Sigmoid colon (tissue), 7 donors: ENCODE measurements around the gene PPP2R2C. TPM values are rescaled to one million over a fixed set of nuclear protein-coding genes. Genes with fewer than 3 reads are reported as not detected.

Experiments
- DNase-seq: peaks from one replicate; pipeline ENCODE4 v3.0.0-alpha.2; 2019
- H3K27ac ChIP-seq, 4 donors: fragments of 200-600 bp; sonication (generic); one replicate each; pipeline ENCODE4 v1.5.1; 2016 to 2019; ENCODE audit warnings: mild to moderate bottlenecking in 1 of 4
- H3K27me3 ChIP-seq, 3 donors: fragments of 200-600 bp; sonication (generic); one replicate each; pipeline ENCODE4 v1.5.1; 2019; ENCODE audit warnings: mild to moderate bottlenecking in 1 of 3
- H3K36me3 ChIP-seq, 4 donors: fragments of 200-600 bp; sonication (generic); one replicate each; pipeline ENCODE4 v1.5.1; 2016 to 2019
- H3K4me1 ChIP-seq, 4 donors: fragments of 200-600 bp; sonication (generic); one replicate each; pipeline ENCODE4 v1.5.1; 2017 to 2019
- H3K4me3 ChIP-seq, 4 donors: fragments of 200-600 bp; sonication (generic); one replicate each; pipeline ENCODE4 v1.5.1; 2017 to 2019; ENCODE audit warnings: mild to moderate bottlenecking in 2 of 4, moderate library complexity in 1 of 4
- H3K9me3 ChIP-seq, 4 donors: fragments of 200-600 bp in 3 of 4; sonication (generic) in 3 of 4; one replicate each; pipeline versions ENCODE4 v1.5.1 to v1.6.1; 2013 to 2019
- EP300 ChIP-seq, 4 donors: sonication (generic); formaldehyde crosslinking; IDR thresholded peaks; one replicate each; pipeline ENCODE4 v1.6.1; 2017; ENCODE audit warnings: antibody characterized with exemption in 4 of 4
- POLR2A ChIP-seq, 2 donors: fragments of 450-650 bp; IDR thresholded peaks; one replicate each; pipeline ENCODE4 v1.6.1; 2016; ENCODE audit warnings: antibody characterized with exemption in 2 of 2, mild to moderate bottlenecking in 2 of 2, moderate library complexity in 2 of 2
- POLR2AphosphoS5 ChIP-seq, 4 donors: sonication (generic); formaldehyde crosslinking; IDR thresholded peaks; one replicate each; pipeline ENCODE4 v1.6.1; 2017; ENCODE audit warnings: antibody characterized with exemption in 4 of 4
- WGBS, 2 donors: extraction: QIAGEN DNeasy Blood & Tissue Kit; methylation state at CpG; one replicate each; pipeline ENCODE4 v1.1.7; 2013; 5-methylcytosine and 5-hydroxymethylcytosine counted together
- intact Hi-C: fragments of 100-400 bp; cut with DNase I; formaldehyde crosslinking; loops from one replicate; pipeline ENCODE4 v1.15.1; 2023
- polyA plus RNA-seq, 3 donors: library from polyadenylated mRNA; stranded (reverse); fragments of 200-250 nt; gene quantifications; one replicate each; pipeline ENCODE4 v1.2.3, GENCODE V29; 2013
- total RNA-seq, 4 donors: library from RNA; depleted of rRNA; stranded (reverse); fragments of >200 nt; gene quantifications; one replicate each; pipeline ENCODE4 v1.1.0, GENCODE V29; 2016
- TF ChIP-seq, protein P1 (sequence below), 4 experiments: fragments of 450-650 bp in 3 of 4; fragments of 200-600 bp in 1 of 4; IDR thresholded peaks; one replicate each; pipeline ENCODE4 v1.5.1; 2016 to 2019; ENCODE audit warnings: antibody characterized with exemption in 4 of 4, mild to moderate bottlenecking in 3 of 4, moderate library complexity in 2 of 4
- donor health status: healthy with polysubstance abuse.
- donor health status: Bipolar disorder and iron deficiency.
- donor health status: healthy.

The PPP2R2C gene
- total and polyA plus RNA-seq, 7 donors, result 0.49 to 2.8 (median 1.1) TPM; not detected in 2

DNA sequence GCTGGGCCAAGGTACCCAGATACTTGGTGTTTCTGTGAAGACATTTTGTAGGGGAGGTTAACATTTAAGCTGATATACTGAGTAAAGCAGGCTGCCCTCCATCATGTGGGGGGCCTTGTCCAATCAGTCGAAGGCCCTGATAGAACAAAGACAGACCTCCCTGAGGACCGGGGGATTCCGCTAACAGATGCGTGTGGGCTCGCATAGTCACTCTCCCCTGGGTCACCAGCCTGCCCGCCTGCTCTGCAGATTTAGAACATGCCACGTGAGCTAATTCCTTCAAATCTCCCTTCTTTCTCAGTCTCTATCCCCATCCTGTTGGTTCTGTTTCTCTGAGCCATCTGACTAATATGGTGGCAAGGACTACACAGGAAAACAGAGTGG, 142.0 kb downstream of the PPP2R2C start:
- DNase-seq, result no peak
- WGBS, 2 donors, result 84 to 86% methylated on average over 7 of the region's 7 CpGs
- Histone ChIP-seq H3K4me3 (no peak overlapping the region), H3K4me1 (no peaks in the 10 kb centered on the region), H3K27ac (no peak overlapping the region), H3K36me3 (no peaks in the 10 kb centered on the region), H3K9me3 (peaks cover 0 to 3% (median 0%) of the 10 kb centered on the region in 4 donors), H3K27me3 (peaks cover 0 to 42% (median 2%) of the 10 kb centered on the region in 3 donors)
- no peak for TF ChIP-seq EP300 (IDR thresholded peaks at IDR 0.05)
- TF ChIP-seq, protein P1, sequence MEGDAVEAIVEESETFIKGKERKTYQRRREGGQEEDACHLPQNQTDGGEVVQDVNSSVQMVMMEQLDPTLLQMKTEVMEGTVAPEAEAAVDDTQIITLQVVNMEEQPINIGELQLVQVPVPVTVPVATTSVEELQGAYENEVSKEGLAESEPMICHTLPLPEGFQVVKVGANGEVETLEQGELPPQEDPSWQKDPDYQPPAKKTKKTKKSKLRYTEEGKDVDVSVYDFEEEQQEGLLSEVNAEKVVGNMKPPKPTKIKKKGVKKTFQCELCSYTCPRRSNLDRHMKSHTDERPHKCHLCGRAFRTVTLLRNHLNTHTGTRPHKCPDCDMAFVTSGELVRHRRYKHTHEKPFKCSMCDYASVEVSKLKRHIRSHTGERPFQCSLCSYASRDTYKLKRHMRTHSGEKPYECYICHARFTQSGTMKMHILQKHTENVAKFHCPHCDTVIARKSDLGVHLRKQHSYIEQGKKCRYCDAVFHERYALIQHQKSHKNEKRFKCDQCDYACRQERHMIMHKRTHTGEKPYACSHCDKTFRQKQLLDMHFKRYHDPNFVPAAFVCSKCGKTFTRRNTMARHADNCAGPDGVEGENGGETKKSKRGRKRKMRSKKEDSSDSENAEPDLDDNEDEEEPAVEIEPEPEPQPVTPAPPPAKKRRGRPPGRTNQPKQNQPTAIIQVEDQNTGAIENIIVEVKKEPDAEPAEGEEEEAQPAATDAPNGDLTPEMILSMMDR (IDR thresholded peaks at IDR 0.05), result no peak
- no peak for TF ChIP-seq POLR2A (IDR thresholded peaks at IDR 0.05)
- no peak for TF ChIP-seq POLR2AphosphoS5 (IDR thresholded peaks at IDR 0.05)
- intact Hi-C loops, result loop anchor here (5.0 kb wide), 1 partner anchor 217 kb away; no protein-coding TSS in a partner anchor

- peaks cover 0 to 36% (median 0%) of the 10 kb centered on the region in 3 donors for H3K27me3 ChIP-seq
- no peak overlapping the region for H3K4me3 ChIP-seq
- intact Hi-C loops, result loop anchor here (5.0 kb wide), 3 partner anchors 62 to 332 kb away; partner anchors contain the start of gene WFS1
- peaks cover 0 to 3% (median 0%) of the 10 kb centered on the region in 4 donors for H3K9me3 ChIP-seq
- 64 to 78% methylated on average over 28 of the region's 28 CpGs for whole genome bisulfite sequencing, 2 donors
- H3K4me1 ChIP-seq, result no peaks in the 10 kb centered on the region
- no peak for TF ChIP-seq POLR2A (IDR thresholded peaks at IDR 0.05)
- TF ChIP-seq EP300 (IDR thresholded peaks at IDR 0.05), result no peak
- TF ChIP-seq, protein P1 (IDR thresholded peaks at IDR 0.05), result no peak
- no peak overlapping the region for H3K27ac ChIP-seq
- no peak for DNase-seq
- no peaks in the 10 kb centered on the region for H3K36me3 ChIP-seq
Observed at GRCh38 chr4:6329478-6330383, 142.7 kb downstream of the PPP2R2C start.

DNA sequence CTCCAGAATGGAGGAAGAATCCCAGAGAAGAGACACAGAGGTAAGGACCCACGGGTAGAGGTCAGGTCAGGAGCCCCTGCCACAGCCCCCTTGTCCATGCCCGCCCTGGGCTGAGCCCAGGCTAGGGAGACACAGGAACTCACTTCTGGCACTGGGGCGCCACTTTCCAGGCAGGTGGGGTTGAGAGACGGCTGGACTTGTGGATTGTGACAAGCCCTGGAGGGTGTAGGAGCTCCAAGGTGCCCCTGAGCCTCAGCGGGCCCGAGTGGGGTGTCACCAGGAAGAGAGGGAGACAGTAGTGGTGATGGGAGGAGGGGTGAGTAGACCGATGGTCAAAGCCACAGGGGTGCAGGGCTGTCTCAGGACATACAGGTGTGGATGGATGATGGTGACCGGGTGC, 143.9 kb downstream of the PPP2R2C start:
- Histone ChIP-seq H3K36me3 (no peaks in the 10 kb centered on the region), H3K9me3 (no peaks in the 10 kb centered on the region), H3K4me1 (no peaks in the 10 kb centered on the region), H3K27me3 (peaks cover 0 to 26% (median 0%) of the 10 kb centered on the region in 3 donors), H3K27ac (no peak overlapping the region), H3K4me3 (no peak overlapping the region)
- intact Hi-C loops, result loop anchor here (5.0 kb wide), 2 partner anchors 61 to 331 kb away; partner anchors contain the start of gene WFS1
- TF ChIP-seq POLR2A (IDR thresholded peaks at IDR 0.05) (no peak), POLR2AphosphoS5 (IDR thresholded peaks at IDR 0.05) (no peak), EP300 (IDR thresholded peaks at IDR 0.05) (no peak)
- TF ChIP-seq, protein P1 (IDR thresholded peaks at IDR 0.05), result no peak
- 54 to 76% methylated on average over 8 of the region's 8 CpGs for WGBS, 2 donors
- DNase-seq, result no peak

- no peak overlapping the region for H3K27ac ChIP-seq
- WGBS, 2 donors, result 8 to 16% methylated on average over 21 of the region's 21 CpGs
- H3K27me3 ChIP-seq, result peaks cover 0 to 18% (median 0%) of the 10 kb centered on the region in 3 donors
- no peaks in the 10 kb centered on the region for H3K4me1 ChIP-seq
- no peak overlapping the region for H3K4me3 ChIP-seq
- no peaks in the 10 kb centered on the region for H3K36me3 ChIP-seq
- TF ChIP-seq POLR2AphosphoS5 (IDR thresholded peaks at IDR 0.05) (no peak), EP300 (IDR thresholded peaks at IDR 0.05) (no peak)
- TF ChIP-seq, protein P1 (IDR thresholded peaks at IDR 0.05), result peak; percentile 90 to 94 (median 92)
- DNase-seq, result peak; percentile 90
- intact Hi-C loops, result loop anchor here (1.0 to 5.0 kb wide), 3 partner anchors 60 to 330 kb away; partner anchors contain the start of gene WFS1
- H3K9me3 ChIP-seq, result no peaks in the 10 kb centered on the region
Observed at GRCh38 chr4:6327220-6327917, 145.0 kb downstream of the PPP2R2C start.
